LNCAP (cell line): ENCODE data around the gene KLHL30.

Experiments
- CTCF ChIP-seq: fragments of 450-650 bp; IDR thresholded peaks from 2 replicates; pipeline ENCODE4 v1.5.1; 2017; ENCODE audit warnings: mild to moderate bottlenecking

The KLHL30 gene

DNA sequence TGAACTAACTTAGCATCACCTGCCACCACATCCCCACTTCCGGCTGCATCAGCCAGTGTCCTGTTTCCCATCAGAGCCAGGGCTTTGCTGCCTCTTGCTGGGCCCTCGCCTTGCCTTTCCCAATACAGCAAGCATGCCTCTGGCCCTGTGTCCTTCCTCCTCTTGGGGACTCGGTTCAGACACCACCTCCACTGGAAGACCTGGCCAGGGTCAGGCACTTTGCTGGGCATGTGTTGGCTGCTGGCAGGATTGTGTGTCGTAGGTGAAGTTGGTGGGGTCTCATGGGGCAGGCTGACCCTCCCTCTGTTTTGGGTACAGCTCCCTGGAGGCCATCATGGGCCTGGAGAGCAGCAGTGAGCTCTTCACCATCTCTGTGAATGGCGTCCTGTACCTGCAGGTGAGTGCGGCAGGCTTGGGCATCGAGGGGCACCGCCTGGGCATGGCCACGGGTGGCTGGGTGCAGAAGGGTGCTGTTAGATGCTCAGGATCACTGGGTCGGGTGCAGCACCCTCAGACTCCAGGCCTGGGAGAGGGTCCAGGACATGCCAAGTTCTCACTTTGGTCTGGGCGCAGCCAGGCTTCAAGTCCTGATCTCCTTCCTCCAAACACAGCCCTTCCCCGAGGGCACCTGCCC lies 26.9 kb downstream of the KLHL30 start:
- TF ChIP-seq CTCF: no peak

DNA sequence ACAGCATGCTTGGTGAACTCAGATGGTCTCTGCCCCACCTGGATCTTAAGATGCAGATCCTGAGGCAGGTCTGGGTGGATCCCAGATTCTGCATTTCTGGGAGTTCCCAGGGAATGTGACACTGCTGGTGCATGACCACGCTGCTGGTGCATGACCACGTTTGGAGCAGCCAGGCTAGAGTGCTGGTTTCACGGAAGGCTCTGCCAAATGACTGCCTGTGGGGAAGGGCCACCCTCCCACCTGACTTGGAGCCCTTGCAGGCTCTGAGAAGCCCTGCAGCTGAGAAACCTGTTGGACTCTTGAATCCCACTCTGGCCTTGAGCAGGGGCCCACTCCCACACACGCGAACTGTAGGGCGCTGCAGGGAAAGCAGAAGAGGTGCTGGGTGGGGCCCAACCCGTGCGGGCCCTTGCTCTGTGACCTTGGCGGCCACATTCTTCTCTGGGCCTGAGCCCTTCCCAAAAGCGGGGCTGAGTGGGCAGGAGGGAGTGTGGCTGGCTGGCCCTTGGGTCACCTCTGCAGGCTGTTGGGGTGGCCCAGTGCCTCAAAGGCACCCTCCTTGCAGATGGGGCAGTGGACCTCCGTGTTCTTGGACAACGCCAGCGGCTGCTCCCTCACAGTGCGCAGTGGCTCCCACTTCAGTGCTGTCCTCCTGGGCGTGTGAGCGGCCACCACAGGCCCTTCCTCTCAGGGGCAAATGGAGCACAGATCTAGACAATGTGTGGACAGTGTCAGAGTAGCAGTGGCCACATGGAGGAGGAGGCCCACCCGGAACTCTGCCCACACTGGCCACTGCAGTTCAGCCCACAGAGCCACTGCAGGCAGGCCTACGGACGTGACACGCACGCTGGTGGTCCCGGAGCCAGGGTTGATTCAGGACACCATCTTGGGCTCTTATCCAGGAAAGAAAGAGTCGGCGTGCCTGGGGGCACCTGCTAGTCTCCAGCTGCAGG lies 28.2 kb downstream of the KLHL30 start:
- TF ChIP-seq CTCF: no peak

DNA sequence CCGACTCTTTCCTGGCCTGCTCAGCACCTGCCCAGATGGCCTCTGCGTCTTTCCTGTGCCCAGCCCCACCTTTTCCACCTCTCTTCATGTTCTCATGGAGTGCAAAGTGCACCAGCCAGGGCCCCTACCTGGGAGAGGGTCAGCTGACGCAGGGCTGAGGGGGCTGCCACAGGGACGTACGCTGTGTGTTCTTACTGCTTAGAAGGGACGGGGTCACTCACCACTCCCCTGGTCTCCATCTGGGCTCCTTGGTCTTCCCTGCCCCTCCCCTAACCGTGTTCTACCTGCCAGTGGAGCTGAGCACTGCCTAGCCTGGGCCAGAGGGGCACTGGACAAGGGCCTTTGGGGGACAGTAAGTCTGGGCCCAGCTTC lies 28.9 kb downstream of the KLHL30 start:
- no peak for TF ChIP-seq CTCF

- TF ChIP-seq CTCF: no peak
These were observed 29.3 kb downstream of the KLHL30 start for GRCh38 chr2:238167761-238168160.

GRCh38 chr2:238168196-238169047 lies 30.0 kb downstream of the KLHL30 start:
- TF ChIP-seq CTCF: no peak

DNA sequence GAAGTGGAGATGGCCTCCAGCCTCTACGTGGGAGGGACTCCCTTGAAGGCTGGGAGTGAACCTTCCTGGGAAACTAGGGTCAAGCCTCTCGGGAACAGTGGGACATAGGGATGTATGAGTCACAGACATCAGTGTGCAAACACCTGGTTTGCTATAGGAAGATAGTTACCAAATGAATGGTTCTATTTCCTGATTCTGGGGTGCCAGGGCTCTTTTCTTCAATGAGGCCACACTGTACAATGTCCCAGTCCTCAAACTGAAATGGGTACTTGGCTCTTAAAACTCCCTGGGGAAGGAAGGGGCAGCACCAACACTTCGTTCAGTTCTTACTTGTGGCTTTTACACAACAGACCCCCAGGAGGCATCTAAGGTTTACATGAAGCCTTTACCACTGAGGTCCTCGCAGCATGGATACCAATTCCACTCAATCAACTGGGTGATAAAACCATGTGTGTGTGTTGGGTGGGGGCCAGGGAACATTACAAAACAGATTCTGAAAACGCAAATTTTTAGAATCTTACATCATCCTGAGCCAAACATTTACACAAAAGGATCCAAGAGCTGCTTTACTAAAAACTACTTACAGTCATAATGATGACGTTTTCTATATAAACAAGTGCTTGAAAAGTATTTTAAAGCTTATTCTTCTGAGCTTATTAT lies 30.7 kb downstream of the KLHL30 start:
- no peak for TF ChIP-seq CTCF

GRCh38 chr2:238169708-238170251 lies 31.3 kb downstream of the KLHL30 start:
- no peak for TF ChIP-seq CTCF
